Stimulated activated CD8-positive, alpha-beta memory T cell treated with anti-CD3 and anti-CD28 coated beads, Interleukin-12 subunit alpha, Interleukin-12 subunit beta, amount 100 ng/mL, for 24 hours (primary cell): ENCODE measurements around the gene NDEL1.
"Not testable (repeated sequence)": the region's sequence is repeated elsewhere in the genome, so short reads cannot be mapped to it uniquely, and the experiment has no call there.

ENCODE experiments used
- DNase-seq: peaks from one replicate; pipeline ENCODE4 v3.0.0-alpha.2; 2020; ENCODE audit errors: extremely low read depth

Gene NDEL1, protein sequence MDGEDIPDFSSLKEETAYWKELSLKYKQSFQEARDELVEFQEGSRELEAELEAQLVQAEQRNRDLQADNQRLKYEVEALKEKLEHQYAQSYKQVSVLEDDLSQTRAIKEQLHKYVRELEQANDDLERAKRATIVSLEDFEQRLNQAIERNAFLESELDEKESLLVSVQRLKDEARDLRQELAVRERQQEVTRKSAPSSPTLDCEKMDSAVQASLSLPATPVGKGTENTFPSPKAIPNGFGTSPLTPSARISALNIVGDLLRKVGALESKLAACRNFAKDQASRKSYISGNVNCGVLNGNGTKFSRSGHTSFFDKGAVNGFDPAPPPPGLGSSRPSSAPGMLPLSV

GRCh38 chr17:8435245-8436168 lies at the start of gene NDEL1:
Gene NDEL1, plus strand, starts transcription at chr17:8435884. Its CDS starts 8,388 bp downstream, at chr17:8444272.
- peak; percentile 100 for DNase-seq

GRCh38 chr17:8386841-8387240 lies 48.8 kb upstream of the NDEL1 start:
- DNase-seq, result no peak

DNA sequence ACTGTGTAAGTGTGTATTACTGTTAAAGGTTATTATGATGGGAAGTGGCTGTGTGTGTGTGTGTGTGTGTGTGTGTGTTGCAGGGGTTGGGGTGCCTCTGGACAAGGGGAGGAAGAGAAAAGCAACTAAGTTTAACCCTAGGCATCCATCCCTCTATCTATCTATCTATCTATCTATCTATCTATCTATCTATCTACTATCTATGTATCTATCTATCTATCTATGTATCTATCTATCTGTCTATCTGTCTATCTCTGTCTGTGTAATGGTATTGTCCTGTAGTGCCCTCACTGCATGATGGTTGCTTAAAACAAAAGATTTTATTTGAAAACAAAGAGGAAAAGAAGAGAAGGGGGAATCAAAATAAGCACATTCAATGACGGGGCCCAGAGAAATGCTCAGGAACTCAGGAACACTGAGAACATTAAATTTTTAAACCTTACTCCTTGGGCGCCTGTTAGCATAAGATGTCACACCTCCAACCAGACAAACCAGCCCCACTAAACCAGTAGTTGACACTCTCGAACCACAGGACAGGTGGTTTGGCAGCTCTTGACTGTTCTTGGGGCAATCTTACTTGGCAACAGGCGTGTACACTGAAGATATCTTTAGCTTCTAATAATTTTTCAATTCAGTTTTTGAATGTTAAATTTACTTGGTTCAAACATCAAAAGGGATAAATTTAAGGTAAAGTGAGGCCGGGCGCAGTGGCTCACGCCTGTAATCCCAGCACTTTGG lies 47.6 kb upstream of the NDEL1 start:
- DNase-seq, result no peak

- no peak for DNase-seq
Observed at GRCh38 chr17:8391711-8392110, 44.0 kb upstream of the NDEL1 start.

DNA sequence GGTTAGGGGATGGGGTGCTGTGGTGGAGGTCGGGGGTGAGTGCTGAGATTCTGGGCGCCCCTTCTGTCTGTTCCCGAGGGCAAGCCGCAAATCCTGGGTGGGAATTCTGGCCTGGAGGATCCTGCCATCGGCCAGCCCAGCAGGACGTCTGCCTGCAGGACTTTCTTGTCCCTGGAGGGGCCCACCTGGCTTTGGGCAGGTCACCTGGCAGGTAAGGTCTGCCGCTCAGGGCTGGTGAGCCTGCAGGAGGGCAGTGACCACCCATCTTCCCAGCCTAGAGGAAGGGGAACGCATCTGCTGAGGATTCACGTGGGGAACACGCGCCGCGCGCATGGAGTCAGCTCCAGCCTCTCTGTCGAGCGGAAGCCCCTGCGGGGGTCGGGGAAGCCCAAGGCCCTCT lies 43.4 kb upstream of the NDEL1 start:
- no peak for DNase-seq

DNA sequence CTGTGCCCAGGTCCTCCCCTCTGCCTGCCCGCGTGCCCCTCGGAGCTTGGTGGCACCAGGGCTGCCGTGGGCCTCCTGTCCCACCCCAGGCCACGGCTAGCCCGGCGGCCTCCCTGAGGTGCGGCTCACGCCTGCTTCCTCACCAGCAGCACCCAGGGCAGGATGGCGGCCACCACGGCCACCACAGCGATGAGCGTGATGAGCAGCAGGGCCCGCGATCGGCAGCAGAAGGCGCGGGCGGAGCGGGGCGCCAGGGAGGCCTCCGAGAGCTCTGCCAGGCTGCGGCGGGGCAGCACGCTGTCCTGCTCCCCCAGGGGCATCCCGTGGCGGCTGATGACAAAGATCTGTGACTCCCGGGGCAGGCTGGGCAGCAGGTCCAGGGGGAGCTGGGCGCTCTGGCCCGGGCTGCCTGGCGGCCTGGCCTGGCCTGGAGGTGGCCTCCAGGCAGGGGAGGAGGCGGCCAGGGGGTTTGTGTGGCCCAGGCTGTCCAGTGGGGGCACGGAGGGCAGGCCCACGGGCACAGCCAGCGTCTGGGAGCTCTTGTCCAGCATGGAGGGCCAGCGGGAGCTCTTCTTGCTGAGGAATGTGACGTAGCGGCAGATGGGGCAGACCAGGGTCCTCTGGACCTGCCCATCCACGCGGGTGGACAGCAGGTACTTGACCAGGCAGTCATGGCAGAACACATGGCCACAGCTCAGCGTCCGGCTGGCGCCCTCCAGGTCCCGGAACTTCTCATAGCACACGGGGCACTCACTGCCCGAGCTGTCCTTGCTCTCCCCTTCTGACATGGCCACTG lies 42.8 kb upstream of the NDEL1 start:
- DNase-seq, result no peak

- DNase-seq, result no peak
Observed at GRCh38 chr17:8393470-8394231, 42.0 kb upstream of the NDEL1 start.

DNA sequence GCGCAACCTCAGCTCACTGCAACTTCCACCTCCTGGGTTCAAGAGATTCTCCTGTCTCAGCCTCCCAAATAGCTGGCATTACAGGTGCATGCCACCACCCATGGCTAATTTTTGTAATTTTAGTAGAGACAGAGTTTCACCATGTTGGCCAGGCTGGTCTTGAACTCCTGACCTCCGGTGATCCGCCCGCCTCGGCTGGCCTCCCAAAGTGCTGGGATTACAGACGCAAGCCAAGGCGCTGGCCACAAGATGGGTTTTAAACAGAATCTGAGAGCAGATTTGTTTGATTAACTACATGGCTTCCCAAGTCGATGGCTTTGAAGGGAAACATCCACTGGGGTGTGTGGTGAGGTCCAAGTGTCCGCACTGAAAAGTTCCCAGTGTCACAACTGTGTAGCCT lies 41.2 kb upstream of the NDEL1 start:
- DNase-seq, result not testable (repeated sequence)

DNA sequence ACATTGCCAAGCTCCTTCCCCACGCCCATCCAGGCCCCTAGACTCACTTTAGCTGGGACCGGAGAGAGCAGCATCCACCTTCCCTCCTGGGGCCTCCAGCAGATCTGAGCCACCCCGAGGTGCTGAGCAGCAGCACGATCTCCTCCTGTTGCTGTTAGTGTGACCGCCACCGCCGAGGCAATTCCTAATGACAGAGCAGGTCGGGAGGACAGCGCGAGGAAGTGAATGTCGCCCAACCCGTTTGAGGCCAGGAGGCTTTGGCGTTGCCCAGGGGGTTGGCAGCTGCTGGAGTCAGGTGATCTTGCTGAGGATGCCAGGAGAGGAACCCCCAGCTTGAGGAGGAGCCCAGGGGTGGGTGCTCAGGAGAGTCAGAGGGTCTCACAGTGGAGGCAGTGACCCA lies 38.0 kb upstream of the NDEL1 start, which contains the start of gene RNF222:
Gene RNF222 (minus strand): TSS at position 192 of the 400 bp plus-strand sequence. CDS start 4,366 bp downstream, outside the sequence.
- DNase-seq, result no peak

- DNase-seq, result no peak
Observed at GRCh38 chr17:8398980-8399379, 36.7 kb upstream of the NDEL1 start.

GRCh38 chr17:8401107-8401506 lies 34.6 kb upstream of the NDEL1 start:
- DNase-seq, result no peak

- DNase-seq, result no peak
Observed at GRCh38 chr17:8402921-8403536, 32.7 kb upstream of the NDEL1 start.

GRCh38 chr17:8405499-8406016 lies 30.1 kb upstream of the NDEL1 start:
- no peak for DNase-seq

DNA sequence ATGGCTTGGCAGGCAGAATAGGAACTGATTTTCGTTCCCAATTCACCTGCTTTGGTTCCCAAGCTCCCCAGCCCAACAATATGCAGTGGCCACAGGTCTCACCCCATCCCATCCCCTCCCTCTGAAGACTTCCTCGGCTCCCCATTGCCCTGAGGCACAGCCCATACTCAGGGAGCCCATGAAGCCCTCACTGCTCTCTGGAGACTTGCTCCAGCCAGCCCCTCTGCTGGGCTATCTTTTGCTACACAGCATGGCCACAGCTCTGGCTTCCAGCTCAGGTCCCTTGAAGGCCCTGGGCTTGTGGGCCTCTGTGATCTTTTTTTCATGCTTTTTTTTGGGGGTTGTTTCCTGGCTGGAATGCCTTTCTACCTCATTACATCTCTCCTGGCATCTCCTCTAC lies 29.5 kb upstream of the NDEL1 start:
- no peak for DNase-seq

DNA sequence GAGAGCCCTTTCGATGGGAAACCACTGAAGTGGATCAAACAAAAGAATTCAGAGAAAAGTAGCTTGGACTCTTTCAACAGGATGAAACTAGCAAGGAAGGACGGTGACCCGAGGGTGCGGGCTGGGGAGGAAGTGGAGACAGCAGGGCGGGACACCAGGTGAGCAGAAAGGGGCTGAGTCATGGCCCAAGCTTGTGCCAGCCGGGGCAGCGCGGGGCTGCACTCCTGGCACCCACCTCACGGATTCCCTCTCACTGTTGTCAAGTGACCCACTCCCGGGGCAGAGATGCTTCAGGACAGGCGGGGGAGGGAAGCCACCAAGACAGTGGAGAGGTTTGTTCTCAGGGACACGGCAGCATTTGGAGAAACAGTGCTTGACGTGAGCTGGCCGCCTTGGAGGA lies 27.3 kb upstream of the NDEL1 start:
- no peak for DNase-seq

GRCh38 chr17:8409966-8410882 lies 25.5 kb upstream of the NDEL1 start:
- peak; percentile 52 for DNase-seq

DNA sequence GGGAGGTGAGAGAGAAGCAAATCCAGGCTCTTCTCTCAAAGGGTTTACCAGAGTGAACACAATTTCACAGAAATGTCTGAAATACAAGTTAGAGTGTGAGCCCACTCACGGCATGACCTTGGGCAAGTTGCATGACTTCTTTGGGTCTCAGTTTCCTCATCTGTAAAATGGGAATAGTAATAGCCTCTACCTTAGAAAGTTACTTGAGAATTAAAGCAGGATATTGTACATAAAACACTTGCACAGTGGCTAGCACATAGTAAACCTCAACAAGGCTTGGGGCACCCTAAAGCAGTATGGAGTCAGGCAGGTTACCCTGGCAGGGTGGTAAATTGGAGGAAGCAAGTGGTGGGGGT lies 24.8 kb upstream of the NDEL1 start:
- DNase-seq, result no peak

GRCh38 chr17:8412089-8412488 lies 23.6 kb upstream of the NDEL1 start:
- no peak for DNase-seq

DNA sequence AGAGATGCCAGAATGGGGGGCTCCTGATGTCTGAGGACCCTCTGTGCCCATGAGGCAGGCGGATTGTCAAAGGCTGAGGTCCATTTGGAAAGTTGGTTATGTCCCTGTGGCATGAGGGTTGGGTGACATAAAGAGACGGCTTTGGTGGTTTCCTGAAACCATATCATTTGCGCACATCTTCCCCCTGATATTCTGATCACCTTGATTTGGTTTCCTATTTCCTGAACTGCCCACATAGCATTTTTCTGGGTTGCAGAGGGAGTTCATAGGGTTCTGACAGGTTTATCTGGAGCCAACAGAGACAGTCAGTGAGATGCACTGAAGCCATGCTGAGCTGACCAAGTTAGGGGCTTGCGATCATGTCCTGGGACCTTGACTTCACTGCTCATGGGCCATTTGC lies 22.4 kb upstream of the NDEL1 start:
- DNase-seq, result no peak
